Lung (tissue), 12 donors: Measurements from ENCODE around the gene GLIS1. TPM values are rescaled to one million over a fixed set of nuclear protein-coding genes. Genes with fewer than 3 reads are reported as not detected.

Experiments used
- ATAC-seq: fragments of 200-7000 bp; cut with Tn5 transposase; one replicate; pipeline ENCODE4 v1.9.1; 2020; ENCODE audit warnings: moderate number of reproducible peaks; ENCODE audit not compliant: insufficient read depth, low FRiP score
- DNase-seq, 3 donors: peaks; one replicate each; pipeline ENCODE4 v3.0.0-alpha.2; 2013 to 2017
- H3K27ac ChIP-seq, 2 donors: one replicate each; pipeline ENCODE4 v1.5.1; 2013; ENCODE audit warnings: mild to moderate bottlenecking in 2 of 2, moderate library complexity in 2 of 2, control low read depth in 1 of 2, inconsistent platforms in 1 of 2, low read depth in 1 of 2, low read length in 1 of 2
- H3K27me3 ChIP-seq, 3 donors: one replicate each; pipeline ENCODE4 v1.5.1; 2013; ENCODE audit warnings: low read length in 2 of 3; ENCODE audit not compliant: control insufficient read depth in 3 of 3, insufficient read depth in 3 of 3
- H3K36me3 ChIP-seq, 4 donors: one replicate each; pipeline ENCODE4 v1.5.1; 2013; ENCODE audit warnings: low read length in 4 of 4, mild to moderate bottlenecking in 1 of 4, moderate library complexity in 1 of 4; ENCODE audit not compliant: control insufficient read depth in 4 of 4, insufficient read depth in 4 of 4
- H3K4me1 ChIP-seq, 5 donors: one replicate each; pipeline ENCODE4 v1.5.1; 2013; ENCODE audit warnings: low read length in 5 of 5, mild to moderate bottlenecking in 2 of 5, moderate library complexity in 1 of 5; ENCODE audit not compliant: control insufficient read depth in 5 of 5, insufficient read depth in 5 of 5
- H3K4me3 ChIP-seq: one replicate; pipeline ENCODE4 v1.5.1; 2013; ENCODE audit warnings: mild to moderate bottlenecking, control low read depth, moderate library complexity
- H3K9ac ChIP-seq, 2 donors: one replicate each; pipeline ENCODE4 v1.5.1; 2013; ENCODE audit warnings: low read length in 2 of 2, control low read depth in 1 of 2; ENCODE audit not compliant: insufficient read depth in 1 of 2
- H3K9me3 ChIP-seq, 4 donors: one replicate each; pipeline ENCODE4 v1.5.1; 2013; ENCODE audit warnings: low read length in 3 of 4, mild to moderate bottlenecking in 1 of 4, moderate library complexity in 1 of 4; ENCODE audit not compliant: control insufficient read depth in 4 of 4, insufficient read depth in 3 of 4
- WGBS, 2 donors: extraction: QIAGEN DNeasy Blood & Tissue Kit; methylation state at CpG; one replicate each; pipeline ENCODE4 v1.1.7; 2013; 5-methylcytosine and 5-hydroxymethylcytosine counted together
- polyA plus RNA-seq, 2 donors: library from polyadenylated mRNA; stranded (reverse); fragments of 200-250 nt; gene quantifications; one replicate each; pipeline ENCODE4 v1.2.1, GENCODE V29; 2013
- total RNA-seq, 2 donors: library from RNA; depleted of rRNA in 1 of 2; stranded (reverse); fragments of >200 nt in 1 of 2; gene quantifications; one replicate each; pipeline ENCODE4 v1.2.1, GENCODE V29; 2014 to 2021
- TF ChIP-seq, protein P1 (sequence below): IDR thresholded peaks from 2 replicates; pipeline ENCODE4 v1.5.1; 2012; ENCODE audit warnings: mild to moderate bottlenecking; ENCODE audit errors: control extremely low read depth, extremely low read depth
- donor health status: control.
- donor health status: control.
- donor health status: Bipolar disorder and iron deficiency.
- donor health status: healthy.
- donor health status: DM: yes; HTN: yes; CAD: no.

GLIS1 gene
- total and polyA plus RNA-seq, 4 donors: 0.05 to 0.18 (median 0.17) TPM; not detected in 1

DNA sequence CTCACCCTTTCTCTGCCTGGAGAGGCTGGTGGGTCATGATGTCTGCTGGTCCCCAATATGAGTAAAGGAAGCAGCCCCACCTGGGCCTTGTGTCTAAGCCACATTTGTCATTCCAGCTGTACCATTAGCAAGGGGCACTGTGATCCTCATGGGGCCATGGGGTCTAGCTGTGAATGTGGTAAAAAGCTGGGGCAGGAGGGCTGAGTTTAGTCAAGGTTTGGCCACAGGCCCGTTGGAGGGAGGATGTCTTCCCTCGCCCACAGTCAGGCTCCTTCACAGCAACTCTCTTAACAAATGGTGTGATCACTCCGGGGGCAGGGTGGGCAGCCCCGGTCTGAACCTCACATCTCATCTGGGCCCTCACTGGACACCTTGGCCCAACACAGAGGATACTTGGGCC is 164.3 kb downstream of the GLIS1 start:
- peaks cover 0 to 2% (median 0%) of the 10 kb centered on the region in 3 donors for H3K27me3 ChIP-seq
- no peak overlapping the region for H3K27ac ChIP-seq
- no peak for ATAC-seq
- H3K4me1 ChIP-seq: peaks cover 0 to 21% (median 0%) of the 10 kb centered on the region in 5 donors
- DNase-seq: no peak
- H3K36me3 ChIP-seq: no peaks in the 10 kb centered on the region
- H3K9ac ChIP-seq: no peak overlapping the region
- peaks cover 0 to 1% (median 0%) of the 10 kb centered on the region in 4 donors for H3K9me3 ChIP-seq
- TF ChIP-seq, protein P1, sequence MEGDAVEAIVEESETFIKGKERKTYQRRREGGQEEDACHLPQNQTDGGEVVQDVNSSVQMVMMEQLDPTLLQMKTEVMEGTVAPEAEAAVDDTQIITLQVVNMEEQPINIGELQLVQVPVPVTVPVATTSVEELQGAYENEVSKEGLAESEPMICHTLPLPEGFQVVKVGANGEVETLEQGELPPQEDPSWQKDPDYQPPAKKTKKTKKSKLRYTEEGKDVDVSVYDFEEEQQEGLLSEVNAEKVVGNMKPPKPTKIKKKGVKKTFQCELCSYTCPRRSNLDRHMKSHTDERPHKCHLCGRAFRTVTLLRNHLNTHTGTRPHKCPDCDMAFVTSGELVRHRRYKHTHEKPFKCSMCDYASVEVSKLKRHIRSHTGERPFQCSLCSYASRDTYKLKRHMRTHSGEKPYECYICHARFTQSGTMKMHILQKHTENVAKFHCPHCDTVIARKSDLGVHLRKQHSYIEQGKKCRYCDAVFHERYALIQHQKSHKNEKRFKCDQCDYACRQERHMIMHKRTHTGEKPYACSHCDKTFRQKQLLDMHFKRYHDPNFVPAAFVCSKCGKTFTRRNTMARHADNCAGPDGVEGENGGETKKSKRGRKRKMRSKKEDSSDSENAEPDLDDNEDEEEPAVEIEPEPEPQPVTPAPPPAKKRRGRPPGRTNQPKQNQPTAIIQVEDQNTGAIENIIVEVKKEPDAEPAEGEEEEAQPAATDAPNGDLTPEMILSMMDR: no peak
- no peak overlapping the region for H3K4me3 ChIP-seq
- WGBS, 2 donors: 45 to 55% methylated on average over 4 of the region's 4 CpGs

GRCh38 chr1:53573931-53574330 is 165.0 kb downstream of the GLIS1 start:
- Histone ChIP-seq H3K27ac (no peak overlapping the region), H3K27me3 (peaks cover 0 to 2% (median 0%) of the 10 kb centered on the region in 3 donors), H3K4me1 (peaks cover 0 to 21% (median 0%) of the 10 kb centered on the region in 5 donors), H3K4me3 (no peak overlapping the region), H3K36me3 (no peaks in the 10 kb centered on the region), H3K9ac (no peak overlapping the region), H3K9me3 (peaks cover 0 to 1% (median 0%) of the 10 kb centered on the region in 4 donors)
- ATAC-seq (no peak), DNase-seq (no peak)
- TF ChIP-seq, protein P1: no peak
- 92 to 97% methylated on average over 4 of the region's 4 CpGs for WGBS, 2 donors

GRCh38 chr1:53573522-53573921 is 165.4 kb downstream of the GLIS1 start:
- H3K36me3 ChIP-seq: no peaks in the 10 kb centered on the region
- no peak for ATAC-seq
- no peak overlapping the region for H3K4me3 ChIP-seq
- H3K4me1 ChIP-seq: peaks cover 0 to 21% (median 0%) of the 10 kb centered on the region in 5 donors
- peaks cover 0 to 1% (median 0%) of the 10 kb centered on the region in 4 donors for H3K9me3 ChIP-seq
- H3K27me3 ChIP-seq: peaks cover 0 to 2% (median 0%) of the 10 kb centered on the region in 3 donors
- peak in 1 of 3 donors; percentile 2 for DNase-seq
- 94 to 95% methylated on average over 8 of the region's 8 CpGs for WGBS, 2 donors
- H3K9ac ChIP-seq: no peak overlapping the region
- TF ChIP-seq, protein P1: no peak
- no peak overlapping the region for H3K27ac ChIP-seq

GRCh38 chr1:53572815-53573173 is 166.2 kb downstream of the GLIS1 start:
- Histone ChIP-seq H3K9ac (no peak overlapping the region), H3K27me3 (peaks cover 0 to 2% (median 0%) of the 10 kb centered on the region in 3 donors), H3K4me1 (peaks cover 0 to 21% (median 0%) of the 10 kb centered on the region in 5 donors), H3K27ac (no peak overlapping the region), H3K9me3 (peaks cover 0 to 1% (median 0%) of the 10 kb centered on the region in 4 donors), H3K36me3 (no peaks in the 10 kb centered on the region), H3K4me3 (no peak overlapping the region)
- ATAC-seq: no peak
- 86 to 90% methylated on average over 3 of the region's 3 CpGs for WGBS, 2 donors
- TF ChIP-seq, protein P1: no peak
- DNase-seq: peak in 1 of 3 donors; percentile 39
